Left renal pelvis (tissue), 4 donors: ENCODE results near the gene NHEJ1. TPM values are rescaled to one million over a fixed set of nuclear protein-coding genes. Genes with fewer than 3 reads are reported as not detected.

Experiments
- DNase-seq, 4 donors: peaks; one replicate each; pipeline ENCODE4 v3.0.0-alpha.2; 2013; ENCODE audit warnings: low read depth in 4 of 4, low spot score in 3 of 4
- polyA plus RNA-seq, 4 donors: library from polyadenylated mRNA; unstranded; fragments of 120-200 nt; gene quantifications; one replicate each; pipeline ENCODE4 v1.2.1, GENCODE V29; 2013; ENCODE audit not compliant: insufficient read length in 4 of 4

The NHEJ1 gene
- polyA plus RNA-seq, 4 donors, result 14.8 to 21.3 (median 18.7) TPM

- DNase-seq, result no peak
These were observed 125.8 kb downstream of the NHEJ1 start for GRCh38 chr2:219034823-219035222.

- DNase-seq, result no peak
These were observed 128.4 kb downstream of the NHEJ1 start for GRCh38 chr2:219032051-219032745.

- no peak for DNase-seq
These were observed 129.4 kb downstream of the NHEJ1 start for GRCh38 chr2:219031005-219031738.

GRCh38 chr2:219030177-219030940 lies 130.3 kb downstream of the NHEJ1 start:
- DNase-seq, result no peak

GRCh38 chr2:219029829-219030165 lies 130.8 kb downstream of the NHEJ1 start:
- peak; percentile 25 to 48 (median 44) for DNase-seq

- DNase-seq, result no peak
These were observed 131.4 kb downstream of the NHEJ1 start for GRCh38 chr2:219028996-219029828.

GRCh38 chr2:219028141-219028540 lies 132.5 kb downstream of the NHEJ1 start:
- DNase-seq, result no peak

GRCh38 chr2:219027511-219028055 lies 133.0 kb downstream of the NHEJ1 start:
- no peak for DNase-seq

GRCh38 chr2:219026946-219027345 lies 133.7 kb downstream of the NHEJ1 start:
- no peak for DNase-seq

- DNase-seq, result no peak
These were observed 134.7 kb downstream of the NHEJ1 start for GRCh38 chr2:219025637-219026585.

Other genes starting within 250 kb of the NHEJ1 start
- under 1 TPM in 3 of 4 donors, not detected in 1; 0.08 to 0.14 (median 0.14) TPM for gene CDK5R2, start 201.1 kb downstream of the NHEJ1 start, polyA plus RNA-seq
- gene FEV, start 175.6 kb downstream of the NHEJ1 start, polyA plus RNA-seq, result under 1 TPM in 3 of 4 donors, not detected in 1; 0.11 to 0.46 (median 0.11) TPM
- not detected for gene CRYBA2, start 167.4 kb downstream of the NHEJ1 start, polyA plus RNA-seq
- under 1 TPM; 0.20 to 0.43 (median 0.27) TPM for gene CFAP65, start 119.3 kb downstream of the NHEJ1 start, polyA plus RNA-seq
- 1 to 10 TPM in 2 of 4 donors, under 1 TPM in 2; 0.12 to 2.5 (median 1.2) TPM for gene IHH, start 99.9 kb downstream of the NHEJ1 start, polyA plus RNA-seq
- gene SLC23A3, start 9.2 kb upstream of the NHEJ1 start, polyA plus RNA-seq, result 10 to 100 TPM in 3 of 4 donors, 1 to 10 TPM in 1; 1.2 to 24.8 (median 16.7) TPM
- gene CNPPD1, start 16.1 kb upstream of the NHEJ1 start, polyA plus RNA-seq, result 10 to 100 TPM; 39.5 to 69.2 (median 58.8) TPM
- 100 to 1,000 TPM in 3 of 4 donors, 10 to 100 TPM in 1; 85.1 to 120 (median 111) TPM for gene RETREG2, start 17.5 kb upstream of the NHEJ1 start, polyA plus RNA-seq
- gene ZFAND2B, start 46.0 kb upstream of the NHEJ1 start, polyA plus RNA-seq, result 10 to 100 TPM; 25.0 to 49.3 (median 35.7) TPM
- gene ABCB6, start 58.1 kb upstream of the NHEJ1 start, polyA plus RNA-seq, result 10 to 100 TPM; 29.5 to 44.5 (median 37.1) TPM
- 10 to 100 TPM; 40.8 to 45.5 (median 44.2) TPM for gene ATG9A, start 68.8 kb upstream of the NHEJ1 start, polyA plus RNA-seq
- gene ANKZF1, start 69.0 kb upstream of the NHEJ1 start, polyA plus RNA-seq, result 10 to 100 TPM; 28.0 to 76.6 (median 51.3) TPM
- gene GLB1L, start 84.6 kb upstream of the NHEJ1 start, polyA plus RNA-seq, result 10 to 100 TPM; 12.1 to 26.1 (median 21.8) TPM
- 10 to 100 TPM; 29.0 to 43.3 (median 36.4) TPM for gene STK16, start 84.7 kb upstream of the NHEJ1 start, polyA plus RNA-seq
- under 1 TPM in 3 of 4 donors, not detected in 1; 0.46 to 0.69 (median 0.61) TPM for gene TUBA4B, start 92.4 kb upstream of the NHEJ1 start, polyA plus RNA-seq
- gene TUBA4A, start 93.1 kb upstream of the NHEJ1 start, polyA plus RNA-seq, result 10 to 100 TPM in 3 of 4 donors, 1 to 10 TPM in 1; 3.4 to 53.8 (median 33.6) TPM
- gene DNAJB2, start 118.6 kb upstream of the NHEJ1 start, polyA plus RNA-seq, result 10 to 100 TPM; 52.1 to 80.6 (median 72.7) TPM
- gene PTPRN, start 148.6 kb upstream of the NHEJ1 start, polyA plus RNA-seq, result under 1 TPM; 0.09 to 0.53 (median 0.20) TPM
- gene RESP18, start 171.9 kb upstream of the NHEJ1 start, polyA plus RNA-seq, result not detected
- 10 to 100 TPM; 44.7 to 82.9 (median 57.8) TPM for gene DNPEP, start 227.1 kb upstream of the NHEJ1 start, polyA plus RNA-seq